Measurements from ENCODE around the gene KCTD16.

Gene KCTD16

DNA sequence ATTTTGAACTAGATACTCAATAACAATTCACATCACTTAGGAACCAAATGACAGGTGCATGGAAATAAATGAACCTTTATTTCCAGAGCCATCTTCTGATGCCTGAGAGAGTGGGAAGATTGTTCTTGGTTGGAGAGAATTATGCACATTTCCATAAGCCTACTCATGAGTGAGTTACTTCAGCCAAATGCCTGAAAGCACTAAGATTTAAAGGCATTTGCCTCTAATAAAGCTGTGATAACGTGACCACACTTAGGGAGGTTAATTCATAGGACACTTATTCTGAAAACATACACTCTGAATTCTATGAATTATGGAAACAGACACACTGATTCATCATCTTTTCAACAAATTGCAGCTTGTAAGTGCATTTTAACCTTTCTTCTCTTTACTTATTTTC lies 40.0 kb downstream of the KCTD16 start:
- no peak for DNase-seq

DNA sequence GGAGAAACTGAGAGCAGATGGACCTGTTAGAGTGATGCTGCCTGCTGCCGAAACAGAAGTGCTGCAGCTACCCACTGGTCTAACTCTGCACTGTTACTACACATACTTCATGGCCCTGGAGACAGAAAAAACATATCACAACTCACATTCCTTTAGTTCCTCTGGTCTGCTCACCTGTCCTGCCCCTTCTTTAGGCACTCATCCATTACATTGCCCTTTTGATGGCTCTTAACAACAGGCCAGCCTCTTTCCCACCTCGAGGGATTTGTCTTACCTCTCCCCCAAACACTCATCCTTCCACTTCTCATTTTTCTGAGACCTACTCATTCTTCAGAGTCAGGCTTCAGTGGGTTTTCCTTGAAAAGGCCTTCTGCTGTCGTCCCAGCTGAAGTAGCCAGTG lies 49.2 kb downstream of the KCTD16 start:
- DNase-seq = no peak

DNA sequence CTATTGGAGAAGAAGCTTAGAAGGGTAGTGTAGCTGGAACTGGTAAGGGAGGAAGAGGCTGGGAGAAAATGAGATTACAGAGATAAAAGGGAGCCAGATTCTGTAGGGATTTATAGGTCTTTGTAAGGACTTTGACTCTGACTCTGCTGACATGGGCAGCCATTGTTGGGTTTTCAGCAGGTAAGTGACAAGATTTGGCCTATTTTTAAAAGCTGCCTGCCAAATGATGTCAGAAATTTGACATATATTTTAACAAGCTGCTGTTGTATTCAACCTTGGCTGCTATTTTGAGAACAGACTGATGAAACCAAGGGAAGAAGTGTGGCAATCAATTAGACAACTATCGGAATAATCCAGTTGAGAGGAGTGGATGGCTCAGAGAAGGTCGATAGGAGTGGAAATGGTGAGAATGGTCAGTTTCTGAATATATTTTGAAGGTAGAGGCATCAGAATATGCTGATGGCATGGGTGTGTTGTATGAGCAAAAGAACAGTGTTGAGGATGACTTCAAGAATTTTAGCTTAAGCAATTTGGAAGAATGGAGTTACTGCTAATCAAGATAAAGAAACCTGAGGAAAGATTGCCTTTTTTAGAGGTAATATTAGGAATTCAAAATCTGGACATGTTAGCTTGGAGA lies 56.8 kb downstream of the KCTD16 start:
- DNase-seq = no peak

DNA sequence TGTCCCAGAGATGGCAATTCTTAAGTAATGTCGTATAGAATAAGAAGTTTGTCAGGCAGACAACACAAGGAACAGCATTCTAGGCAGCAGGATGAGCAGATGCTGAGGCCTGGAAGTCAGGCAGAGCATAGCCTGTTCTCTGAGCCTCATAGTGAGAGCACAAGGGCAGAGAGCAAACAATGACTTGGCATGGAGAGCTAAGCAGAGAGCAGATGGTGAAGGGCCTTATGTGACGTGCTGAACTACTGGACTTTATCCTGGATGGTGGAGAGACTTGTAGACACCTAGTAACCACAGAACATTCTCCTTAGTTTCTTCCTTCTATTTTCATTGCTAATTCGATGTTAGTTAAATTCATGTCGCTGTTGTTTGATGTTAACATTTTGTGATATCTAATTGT lies 60.1 kb downstream of the KCTD16 start:
- no peak for DNase-seq

DNA sequence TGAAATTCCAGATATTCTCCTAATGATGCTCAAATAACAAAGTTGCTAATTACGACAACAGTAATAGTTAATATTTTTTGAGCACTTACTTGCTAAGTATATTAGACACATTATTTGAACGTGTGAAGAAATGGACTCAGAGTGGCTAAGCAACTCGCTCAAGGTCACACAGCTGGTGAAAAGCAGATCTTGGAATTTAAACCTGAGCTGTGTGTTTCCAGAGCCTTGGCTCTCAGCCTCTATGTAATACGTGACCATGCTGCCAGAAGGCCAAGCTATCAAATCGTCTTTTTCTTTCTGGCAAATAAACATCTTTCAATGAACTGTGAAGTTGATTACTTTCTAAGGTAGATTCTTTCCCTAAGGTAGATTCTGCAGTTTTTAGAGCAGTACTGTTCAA lies 61.6 kb downstream of the KCTD16 start:
- DNase-seq = no peak

DNA sequence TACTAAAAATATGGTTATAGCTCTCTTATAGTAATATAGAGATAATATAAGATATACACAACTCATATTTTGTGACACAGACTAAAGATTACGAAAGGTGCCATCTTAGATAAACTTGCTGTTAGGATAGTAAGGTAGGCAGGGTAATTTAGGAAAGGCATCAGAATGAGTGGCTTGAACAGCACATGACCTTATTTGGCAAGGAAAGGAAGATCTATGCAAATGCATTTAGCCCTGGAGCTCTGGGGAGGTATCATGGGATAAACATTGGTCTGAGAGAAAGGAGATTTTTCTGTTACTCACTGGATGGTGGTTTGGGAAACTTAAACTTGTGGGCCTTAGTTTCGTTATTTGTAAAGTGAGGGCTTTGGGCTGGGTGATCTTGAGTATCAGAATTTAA lies 65.8 kb downstream of the KCTD16 start:
- no peak for DNase-seq

DNA sequence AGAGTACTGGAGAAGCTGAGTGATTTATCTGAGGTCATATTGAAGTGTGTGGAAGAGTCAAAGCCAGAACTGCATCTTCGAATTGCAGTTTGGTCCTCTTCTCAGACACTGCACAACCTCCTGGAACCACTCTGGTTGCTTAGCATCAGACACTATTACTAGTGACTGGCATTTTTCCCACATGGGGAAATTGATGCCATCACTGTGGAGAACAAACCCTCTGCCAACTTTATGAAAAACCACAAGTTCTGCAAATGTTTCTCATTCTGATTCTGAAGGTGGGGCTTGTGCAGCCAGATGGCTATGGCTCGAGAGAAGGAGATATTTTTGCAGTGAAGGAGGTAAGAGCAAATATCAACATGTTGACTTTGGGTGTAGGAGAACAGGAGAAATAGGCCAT lies 67.2 kb downstream of the KCTD16 start:
- no peak for DNase-seq

DNA sequence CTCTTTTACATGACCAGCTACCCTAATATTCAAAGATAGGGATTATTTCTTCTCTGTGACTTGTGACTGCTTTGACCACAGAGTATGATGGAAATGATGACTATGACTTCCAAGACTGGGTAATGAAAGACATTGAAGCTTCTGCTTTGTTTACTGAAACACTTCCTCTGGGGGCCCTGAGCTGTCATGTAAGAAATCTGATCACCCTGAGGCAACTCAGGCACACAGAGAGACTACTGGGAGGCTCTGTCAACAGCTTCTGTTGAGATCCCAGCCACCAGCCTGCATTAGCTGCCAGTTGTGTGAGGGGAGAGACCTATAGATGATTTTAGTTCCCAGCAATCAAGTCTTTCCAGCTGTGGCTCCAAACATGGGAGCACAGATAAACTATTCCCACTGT lies 76.5 kb downstream of the KCTD16 start:
- DNase-seq = no peak

DNA sequence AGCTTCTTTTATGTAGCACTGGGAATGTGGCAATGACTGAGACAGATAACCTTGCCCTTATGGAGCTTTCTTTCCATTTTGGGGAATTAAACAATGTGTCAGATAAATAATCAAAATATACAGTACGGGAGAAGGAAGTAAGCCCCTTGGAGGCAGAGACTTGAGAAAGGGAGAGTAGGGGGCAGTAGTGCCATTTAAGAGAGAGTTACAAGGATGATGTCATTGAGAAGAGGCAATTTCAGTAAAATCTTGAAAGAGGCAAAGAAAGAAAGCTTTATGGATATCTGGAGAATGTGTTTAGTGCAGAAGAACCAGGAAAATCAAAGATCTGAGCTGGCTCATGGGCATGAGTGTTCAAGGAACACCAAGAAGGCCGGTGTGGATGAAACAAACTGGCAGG lies 77.3 kb downstream of the KCTD16 start:
- DNase-seq = no peak

DNA sequence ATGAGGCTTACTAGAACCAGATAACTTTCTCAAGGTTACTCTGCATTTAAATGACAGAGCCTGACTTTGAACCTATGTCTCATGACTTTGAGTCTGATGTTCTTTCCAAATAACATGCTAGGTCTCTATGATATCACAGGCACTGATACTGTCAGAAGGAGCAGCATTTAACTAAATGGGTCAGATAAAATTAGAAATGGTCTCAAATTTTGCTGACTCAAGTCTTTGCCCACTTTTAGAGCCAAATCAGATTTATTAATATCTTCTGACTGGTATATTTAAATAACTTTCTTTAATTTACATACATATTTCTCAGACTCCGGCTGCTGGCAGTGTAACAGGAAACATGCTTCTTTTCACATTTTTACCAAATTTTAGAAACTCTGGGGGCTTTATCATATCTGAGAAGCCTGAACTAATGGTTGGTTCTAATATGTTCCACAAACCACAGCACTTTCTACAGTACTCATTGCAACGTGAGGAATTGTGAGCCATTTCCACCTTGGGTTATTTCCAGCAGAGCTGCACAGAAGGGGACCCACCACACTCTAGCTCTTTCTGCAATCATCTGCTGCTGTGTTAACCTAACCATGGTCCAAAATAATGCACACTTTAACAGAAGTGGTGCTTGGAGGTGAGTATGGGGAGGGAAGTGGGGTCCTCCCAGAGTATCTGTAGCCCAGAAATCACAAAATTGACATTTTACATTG lies 79.2 kb downstream of the KCTD16 start:
- DNase-seq = no peak

DNA sequence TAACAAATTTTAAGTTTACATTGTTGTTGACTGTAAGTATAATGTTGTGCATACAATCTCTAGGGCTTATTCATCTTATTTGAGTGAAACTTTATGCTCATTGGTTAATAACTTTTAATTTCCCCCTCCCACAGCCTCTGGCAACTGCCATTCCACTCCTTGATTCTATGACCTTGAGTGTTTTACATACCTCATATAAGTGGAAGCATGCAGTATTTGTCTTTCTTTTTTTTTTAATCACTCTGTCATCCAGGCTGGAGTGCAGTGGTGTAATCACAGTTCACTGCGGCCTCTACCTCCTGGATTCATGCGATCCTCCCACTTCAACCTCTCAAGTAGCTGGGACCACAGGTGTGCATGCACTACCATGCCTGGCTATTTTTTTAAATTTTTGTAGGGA lies 83.9 kb downstream of the KCTD16 start:
- DNase-seq = no peak

DNA sequence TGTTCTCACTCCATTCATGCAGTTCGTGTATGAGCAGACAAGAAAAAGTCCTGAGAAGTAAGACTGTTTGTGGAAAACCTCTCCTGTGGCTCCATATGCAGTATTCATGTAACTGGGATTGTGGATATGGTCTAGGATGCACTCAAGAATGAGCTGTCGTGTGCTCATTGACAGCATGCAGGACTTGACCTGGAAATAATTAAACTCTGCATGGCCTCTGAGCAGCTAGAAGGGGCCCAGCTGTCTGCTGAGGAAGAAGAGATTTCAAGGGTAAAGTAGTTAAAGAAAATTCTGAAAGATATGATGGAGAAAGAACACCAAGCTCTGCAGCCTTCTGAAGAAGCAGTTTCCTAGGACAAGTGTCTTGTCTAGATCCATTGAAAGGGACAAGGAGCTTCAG lies 89.4 kb downstream of the KCTD16 start:
- DNase-seq = no peak

DNA sequence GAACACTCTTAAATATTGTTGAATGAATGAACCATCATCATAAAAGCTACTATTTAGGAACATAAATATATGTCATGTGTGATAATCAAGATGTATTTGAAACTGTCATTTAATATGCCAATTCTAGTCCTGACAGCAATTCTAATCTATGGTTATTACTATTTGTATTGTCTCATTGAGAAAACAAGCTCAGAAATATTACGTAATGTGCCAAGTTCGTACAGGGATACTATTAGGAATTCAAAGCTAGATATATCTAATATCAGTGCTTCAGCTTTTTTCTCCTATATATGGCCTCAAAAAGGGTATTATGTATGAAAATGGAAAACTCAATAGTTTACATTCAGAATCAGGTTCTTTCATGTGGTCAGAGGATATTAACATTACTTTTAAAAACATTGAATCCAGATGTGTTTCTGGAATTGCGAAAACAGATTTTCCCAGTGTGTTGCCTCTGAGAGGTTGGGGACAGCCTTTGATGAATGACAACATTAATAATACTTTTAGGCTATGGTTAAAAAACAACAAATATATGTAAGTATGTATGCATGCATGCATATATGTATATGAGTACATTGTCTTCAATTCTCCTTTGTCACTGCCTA lies 95.1 kb downstream of the KCTD16 start:
- no peak for DNase-seq

DNA sequence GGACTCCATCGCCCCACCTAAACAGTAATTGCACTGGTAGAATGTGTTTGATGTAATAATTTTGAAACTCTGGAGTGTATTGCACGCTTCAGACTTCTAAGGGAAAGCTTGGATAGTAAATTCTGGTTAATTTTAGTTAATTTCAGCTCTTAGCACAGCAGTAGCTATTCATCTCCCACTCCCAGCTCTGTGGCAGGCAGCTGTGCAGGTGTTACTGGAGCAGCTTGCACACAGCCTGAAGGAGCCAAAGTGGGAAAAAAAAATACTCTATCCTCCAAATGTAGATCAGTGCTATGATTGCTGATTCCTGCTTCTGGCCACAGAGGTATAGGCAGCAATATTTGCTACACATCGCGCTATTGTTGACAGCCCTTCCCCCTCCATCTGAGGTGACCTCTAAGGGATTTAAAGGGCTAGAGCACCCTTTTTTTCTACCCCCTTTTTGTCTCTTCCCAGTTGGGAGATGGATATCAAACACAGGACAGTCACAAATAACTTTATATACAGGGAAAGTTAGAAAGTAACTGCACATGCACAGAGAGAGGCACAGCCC lies 97.4 kb downstream of the KCTD16 start:
- DNase-seq = no peak

DNA sequence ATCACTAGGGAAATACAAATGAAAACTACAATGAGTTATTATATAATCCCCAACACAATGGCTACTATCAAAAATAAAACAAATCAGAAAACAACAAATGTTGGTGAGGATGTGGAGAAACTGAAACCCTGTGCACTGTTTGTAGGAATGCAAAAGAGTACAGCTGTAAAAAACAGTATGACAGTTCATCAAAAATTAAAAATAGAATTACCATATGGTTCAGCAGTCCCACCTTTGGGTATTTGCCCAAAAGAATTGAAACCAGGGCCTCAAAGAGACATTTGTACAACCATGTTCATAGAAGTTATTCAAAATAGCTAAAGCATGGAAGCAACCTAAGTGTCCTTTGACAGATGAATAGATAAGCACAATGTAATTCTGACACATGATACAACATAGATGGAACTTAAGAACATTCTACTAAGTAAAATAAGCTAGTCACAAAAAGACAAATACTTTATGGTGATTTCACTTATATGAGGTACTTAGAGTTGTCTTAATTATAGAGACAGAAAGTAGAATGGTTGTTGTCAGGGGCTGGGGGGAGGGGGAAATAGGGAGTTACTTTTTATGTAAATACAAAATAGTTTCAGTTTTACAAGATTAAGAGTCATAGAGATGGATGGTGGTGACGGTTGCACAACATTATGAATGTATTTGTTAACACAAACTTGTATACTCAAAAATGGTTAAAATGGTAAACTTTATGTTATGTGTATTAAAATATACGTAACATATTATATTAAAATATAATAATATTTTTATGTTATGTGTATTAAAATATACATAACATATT lies 102.8 kb downstream of the KCTD16 start:
- no peak for DNase-seq

DNA sequence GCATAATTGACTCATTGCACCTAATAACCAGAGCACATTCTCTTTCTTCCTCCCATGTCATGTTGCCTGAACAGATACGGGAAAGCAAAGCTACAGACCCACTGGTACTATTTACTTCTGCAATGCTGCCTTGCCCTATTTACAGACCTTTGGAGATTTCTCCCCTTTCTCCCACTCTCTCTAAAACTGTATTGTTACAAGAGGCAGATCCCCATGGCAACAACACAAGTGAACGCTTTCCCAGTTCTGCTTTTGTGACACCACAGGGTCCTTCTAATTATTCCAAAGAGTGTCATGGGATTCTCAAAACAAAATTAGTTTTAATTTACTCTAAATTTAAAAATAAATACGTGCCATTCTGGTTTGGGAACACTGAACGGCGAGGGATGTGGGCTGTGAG lies 104.7 kb downstream of the KCTD16 start:
- DNase-seq = no peak

DNA sequence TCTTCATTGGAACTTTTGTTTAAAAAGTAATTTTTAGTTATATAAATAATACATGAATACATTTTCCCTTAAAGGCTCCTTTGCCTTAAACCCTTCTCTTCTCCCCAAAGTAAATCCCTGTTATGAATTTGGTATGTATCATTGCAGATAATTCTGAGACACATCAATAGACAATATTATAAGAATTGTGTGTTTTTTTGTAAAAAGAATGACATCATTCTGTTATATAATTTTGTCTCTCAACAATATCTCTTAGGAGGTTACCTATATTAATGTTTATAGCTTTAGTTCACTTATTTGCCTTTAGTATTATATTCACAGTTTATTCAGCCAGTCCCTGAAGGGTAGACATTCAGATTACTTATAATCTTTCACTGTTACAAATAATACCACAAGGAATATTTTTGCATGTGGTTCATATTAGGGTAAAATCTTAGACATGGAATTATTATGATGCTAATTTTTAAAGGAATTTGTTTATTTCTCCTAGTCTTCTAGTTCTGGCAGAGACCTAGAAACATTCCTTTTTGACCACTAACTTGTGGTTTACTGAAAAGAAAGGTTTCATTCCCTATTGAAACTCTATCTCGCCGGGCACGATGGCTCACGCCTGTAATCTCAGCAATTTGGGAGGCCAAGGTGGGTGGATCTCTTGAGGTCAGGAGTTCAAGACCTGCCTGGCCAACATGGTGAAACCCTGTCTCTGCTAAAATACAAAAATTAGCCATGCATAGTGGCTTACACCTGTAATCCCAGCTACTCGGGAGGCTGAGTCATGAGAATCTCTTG lies 105.6 kb downstream of the KCTD16 start:
- DNase-seq = no peak

DNA sequence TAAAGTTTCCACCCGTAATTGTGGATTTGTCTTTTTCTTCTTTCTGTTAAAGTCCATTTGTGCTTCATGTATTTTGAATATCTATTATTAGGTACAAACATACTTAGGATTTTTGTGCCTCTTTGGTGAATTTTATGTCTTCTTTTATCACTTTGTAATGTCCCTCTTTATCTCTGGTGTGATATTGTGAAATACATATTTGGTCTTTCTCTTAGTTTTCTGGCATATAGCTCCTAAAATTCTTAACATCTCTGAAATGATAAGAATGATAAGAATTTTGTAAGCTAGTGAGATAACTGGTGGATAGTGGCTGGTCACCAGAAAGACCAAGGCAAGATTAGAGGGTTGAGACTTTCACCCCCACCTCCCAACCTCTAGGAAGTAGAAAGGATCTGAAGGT lies 111.1 kb downstream of the KCTD16 start:
- no peak for DNase-seq

DNA sequence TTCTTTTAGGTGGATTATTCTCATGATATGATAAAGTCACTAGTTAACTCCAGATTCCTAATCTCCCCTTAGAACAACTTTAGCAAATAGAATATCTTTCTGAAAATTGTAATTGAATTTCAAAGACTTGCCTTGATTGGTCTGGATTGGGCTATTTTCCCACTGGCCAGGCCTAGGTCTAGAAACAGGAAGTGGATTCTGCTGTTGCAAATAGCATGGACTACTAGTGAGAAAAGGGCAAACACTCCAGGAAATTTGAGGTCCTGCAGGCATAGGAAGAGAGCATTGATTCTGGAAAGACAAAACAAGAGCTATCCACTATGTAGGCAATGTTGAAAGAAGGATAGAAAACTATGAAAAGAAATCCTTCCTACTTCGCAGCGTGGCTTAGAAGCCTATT lies 113.4 kb downstream of the KCTD16 start:
- no peak for DNase-seq

DNA sequence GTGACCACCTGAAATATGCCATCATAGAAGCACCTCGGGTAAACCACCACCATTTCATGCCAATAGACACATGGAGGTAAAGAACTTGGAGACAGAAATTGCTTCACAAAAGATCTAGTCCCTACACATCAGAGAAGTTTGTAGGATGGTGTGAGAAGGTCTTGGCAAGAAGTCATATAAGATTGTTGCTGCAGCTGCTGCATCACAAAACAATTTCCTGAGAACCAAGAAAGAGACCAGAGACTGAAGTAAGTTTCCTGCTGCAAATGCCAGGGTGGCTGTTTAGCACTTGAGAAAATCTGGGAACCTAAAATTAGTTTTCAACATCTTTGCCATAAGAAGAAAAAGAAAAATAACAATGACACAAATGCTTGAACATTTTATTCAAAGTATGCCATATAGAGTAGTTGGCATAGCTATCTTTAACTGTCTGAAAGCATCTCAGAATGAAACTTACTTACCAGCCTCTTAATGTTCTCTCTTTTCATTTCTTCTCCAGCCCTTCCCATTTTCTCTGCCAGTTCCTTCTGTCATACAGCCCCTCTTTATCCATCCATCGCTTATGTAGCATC lies 114.3 kb downstream of the KCTD16 start:
- DNase-seq = no peak

DNA sequence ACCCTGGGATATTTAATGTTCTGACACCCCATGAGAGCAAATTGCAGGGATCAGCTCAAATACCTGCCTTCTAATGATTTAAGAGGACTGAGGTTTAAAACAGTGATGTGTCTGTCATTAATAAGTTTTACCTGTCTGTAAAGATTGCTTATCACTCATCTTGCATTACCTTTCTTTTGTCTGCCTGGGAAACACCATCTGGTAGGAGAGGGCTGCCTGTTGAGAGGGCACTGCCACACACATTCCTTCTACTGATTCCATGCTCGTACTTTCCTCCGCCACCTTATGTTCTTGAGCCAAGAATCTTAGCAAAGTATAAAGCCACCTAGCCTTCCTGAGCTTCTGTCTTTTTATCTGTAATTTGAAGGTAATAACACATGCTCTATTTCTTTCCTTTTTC lies 118.6 kb downstream of the KCTD16 start:
- no peak for DNase-seq

DNA sequence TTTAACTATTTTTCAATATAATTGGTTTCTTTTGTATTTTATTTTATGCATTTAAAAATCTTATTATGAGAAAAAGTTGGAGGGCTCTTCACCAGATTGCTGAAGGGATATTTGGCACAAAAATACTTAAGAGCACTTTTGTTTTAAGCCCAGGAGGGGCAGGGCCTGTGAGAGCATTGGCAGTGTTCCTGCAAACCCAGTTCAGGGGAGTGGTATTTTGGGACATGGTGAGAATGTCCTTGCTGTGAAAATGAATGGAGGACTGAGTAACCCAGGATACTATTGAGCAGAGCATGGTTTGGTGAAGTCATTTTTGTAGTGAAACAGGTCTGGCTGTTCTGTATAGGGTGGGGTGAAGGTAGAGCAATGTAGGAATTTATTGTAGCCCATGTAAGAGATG lies 121.4 kb downstream of the KCTD16 start:
- no peak for DNase-seq

Measured in left hindlimb (tissue), 1 donor.